HG03135 (cell line): ENCODE results near the gene HOXA13.

Source experiments
- ATAC-seq: cut with Tn5 transposase; IDR thresholded peaks from one replicate; pipeline ENCODE4 v1.9.1; 2021; ENCODE audit warnings: mild to moderate bottlenecking, moderate library complexity; ENCODE audit not compliant: unreplicated experiment

HOXA13 gene

DNA sequence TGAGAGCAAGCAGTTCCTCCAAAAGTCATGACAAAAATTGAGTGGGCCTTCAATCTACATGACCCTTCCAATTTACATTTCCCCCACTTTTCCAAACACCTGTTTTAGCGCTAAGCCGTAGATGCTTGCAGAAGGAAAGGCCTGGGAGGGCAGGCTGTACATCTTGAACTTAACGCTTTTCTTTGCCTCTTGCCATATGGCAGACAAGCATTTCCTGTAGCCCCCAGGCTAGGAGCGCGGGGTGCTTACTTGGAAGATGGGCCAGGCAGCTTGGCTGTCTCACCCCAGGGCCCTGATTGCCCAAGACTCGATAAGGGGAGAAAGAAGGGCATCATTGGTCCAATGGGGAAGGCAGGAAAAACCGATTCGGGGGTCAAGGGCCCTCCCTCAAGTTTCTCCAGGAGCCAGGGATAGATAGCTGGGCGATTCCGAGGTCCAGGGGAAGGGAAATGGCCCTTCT is 27.5 kb downstream of the HOXA13 start:
- ATAC-seq: no peak

GRCh38 chr7:27171637-27172314 is 28.1 kb downstream of the HOXA13 start:
- ATAC-seq: no peak

GRCh38 chr7:27171325-27171636 is 28.6 kb downstream of the HOXA13 start:
- no peak for ATAC-seq

DNA sequence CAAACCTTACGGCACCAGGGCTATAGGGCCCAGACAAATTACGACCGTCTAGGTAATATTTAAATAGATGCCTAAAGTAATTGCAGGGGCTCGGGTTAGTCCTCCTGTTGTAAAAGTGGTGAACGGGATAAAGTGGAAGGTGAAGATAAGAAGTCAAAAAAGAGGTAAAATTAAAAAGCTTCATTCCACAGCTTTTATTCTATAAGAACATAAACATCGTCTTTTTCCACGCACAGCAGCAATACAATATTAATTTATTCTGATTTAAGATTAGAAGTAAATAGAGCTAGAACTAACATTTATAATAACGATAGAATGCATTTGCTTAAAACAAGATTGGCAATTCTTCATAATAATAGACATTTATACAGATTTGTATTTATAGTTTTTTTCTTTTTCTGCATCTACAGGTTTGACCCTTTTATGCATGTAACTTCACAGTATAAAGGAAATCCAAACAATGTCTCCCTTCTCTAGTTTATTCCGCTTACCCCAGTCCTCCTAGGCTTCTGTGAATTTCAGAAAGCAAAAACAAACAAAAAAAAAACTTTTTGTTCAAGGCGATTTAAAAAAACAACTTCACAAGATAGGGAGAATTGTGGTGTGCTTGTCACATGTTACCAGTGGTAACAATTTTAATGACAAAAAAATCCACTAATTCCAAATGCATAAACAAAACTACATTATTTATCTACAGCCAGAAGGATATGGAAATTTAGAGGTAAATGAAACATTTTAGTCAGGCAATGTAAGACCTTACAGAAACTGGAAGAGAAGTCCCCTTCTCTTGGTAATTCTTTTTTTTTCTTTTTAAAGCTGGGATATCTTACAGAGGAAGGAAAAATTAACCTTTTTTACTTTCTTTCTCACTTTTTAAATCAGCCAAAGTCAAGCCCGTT is 29.2 kb downstream of the HOXA13 start:
- no peak for ATAC-seq

DNA sequence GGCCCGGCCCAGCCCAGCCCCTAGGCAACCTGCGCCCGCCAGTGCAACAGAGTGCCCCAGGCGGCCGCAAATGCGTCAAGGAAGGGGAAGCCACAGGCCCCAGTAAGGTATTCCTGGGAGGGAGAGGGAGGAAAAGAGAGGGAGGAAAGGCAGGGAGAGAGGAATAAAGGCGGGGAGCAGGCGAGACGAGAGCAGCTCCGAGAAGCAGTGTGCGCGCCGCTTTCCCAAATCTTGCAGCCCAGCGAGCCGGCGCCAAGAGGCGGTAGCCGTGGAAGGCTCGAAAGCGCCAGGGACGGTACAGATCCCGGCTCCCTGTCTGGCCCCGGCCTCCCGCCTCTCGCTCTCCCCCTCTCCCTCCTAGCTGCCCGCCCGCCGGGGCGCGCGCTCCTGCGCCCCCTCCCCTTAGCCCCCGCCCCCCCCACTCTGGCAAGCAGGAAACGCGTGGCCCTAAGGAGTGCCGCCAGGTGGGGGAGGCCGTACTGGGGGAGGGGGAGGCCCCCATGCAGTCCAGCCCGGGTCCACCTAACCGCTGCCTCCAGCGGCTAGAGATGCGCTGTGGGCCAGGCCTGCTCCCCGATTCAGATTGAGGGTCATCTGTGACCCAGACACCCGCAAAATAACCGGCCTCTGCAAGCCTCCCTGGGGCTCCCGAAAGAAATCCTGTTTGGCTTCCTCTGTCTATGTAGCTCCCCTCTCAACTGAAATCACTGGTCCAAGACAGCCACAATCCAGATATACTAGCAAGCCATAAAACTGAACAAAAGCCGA is 30.0 kb downstream of the HOXA13 start:
- no peak for ATAC-seq

GRCh38 chr7:27168265-27168947 is 31.5 kb downstream of the HOXA13 start:
- ATAC-seq: no peak

DNA sequence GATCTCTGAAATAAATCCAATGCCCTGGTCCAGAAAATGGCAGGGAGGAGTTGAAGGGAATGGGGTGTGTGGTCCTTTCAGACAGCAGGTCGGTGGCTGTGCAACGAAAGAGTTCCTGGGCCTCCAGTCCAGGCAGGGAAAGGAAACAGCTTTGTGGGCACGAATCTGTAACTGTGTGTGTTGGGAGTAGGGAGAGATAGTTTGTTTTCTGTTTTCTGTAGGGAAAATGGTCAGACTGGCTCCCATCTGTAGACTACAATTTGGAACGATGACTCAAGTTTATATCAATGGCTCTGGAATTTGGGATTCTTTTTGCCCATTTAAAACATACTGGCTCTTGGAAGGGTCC is 32.0 kb downstream of the HOXA13 start:
- no peak for ATAC-seq

DNA sequence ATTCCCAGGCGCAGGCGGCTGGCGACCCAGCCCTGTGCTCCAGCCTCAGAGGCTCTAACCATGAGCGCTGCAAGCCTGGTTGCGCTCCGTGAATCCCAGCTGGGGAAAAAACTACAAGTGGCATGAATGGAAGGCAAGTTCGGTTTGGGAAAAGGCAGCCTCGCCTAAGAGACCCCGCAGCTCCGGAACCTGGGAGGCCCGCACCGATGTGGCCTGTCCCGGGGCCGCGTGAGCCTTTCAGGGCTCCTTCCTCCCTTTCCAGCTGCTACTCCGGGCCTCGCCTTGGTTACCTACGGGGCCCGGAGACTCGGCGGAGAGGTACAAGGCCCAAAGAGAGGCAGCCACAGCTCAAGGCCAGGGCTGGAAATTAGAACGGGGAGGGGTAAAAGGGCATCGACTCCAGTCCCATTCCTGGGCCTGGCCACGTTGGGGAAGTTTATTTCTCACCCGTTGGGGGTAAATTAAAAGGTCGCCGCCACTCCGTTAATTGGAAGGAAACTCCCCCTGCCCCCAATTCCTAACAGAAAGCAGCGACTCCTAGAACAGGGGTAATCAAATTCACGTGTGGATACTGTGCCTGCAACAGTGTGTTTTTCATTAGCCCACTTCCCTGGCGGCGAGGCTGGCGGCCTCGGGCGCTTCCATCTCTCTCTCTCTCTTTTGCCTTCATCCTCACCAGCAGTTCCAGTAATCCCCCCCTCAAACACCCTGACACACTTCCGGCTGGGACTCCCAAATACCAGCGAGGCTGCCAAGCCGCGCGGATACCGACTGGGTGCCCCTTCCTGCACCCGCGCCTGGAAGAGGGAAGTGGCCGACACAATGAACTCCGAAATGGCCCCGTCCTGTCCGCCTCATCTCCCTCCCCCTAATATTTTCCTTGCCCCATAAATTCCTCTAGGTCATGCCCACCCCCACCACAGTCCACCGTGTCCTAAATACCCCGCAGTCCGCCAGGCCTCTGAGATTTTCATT is 33.1 kb downstream of the HOXA13 start:
- no peak for ATAC-seq

GRCh38 chr7:27165996-27166530 is 33.8 kb downstream of the HOXA13 start:
- no peak for ATAC-seq

GRCh38 chr7:27165089-27165995 is 34.5 kb downstream of the HOXA13 start, which contains the start of gene HOXA9:
Gene HOXA9, minus strand, starts transcription at chr7:27165537. Its CDS starts 80 bp downstream, at chr7:27165457.
- ATAC-seq: no peak

- ATAC-seq: no peak
Measured at GRCh38 chr7:27164367-27165088, 35.4 kb downstream of the HOXA13 start.

DNA sequence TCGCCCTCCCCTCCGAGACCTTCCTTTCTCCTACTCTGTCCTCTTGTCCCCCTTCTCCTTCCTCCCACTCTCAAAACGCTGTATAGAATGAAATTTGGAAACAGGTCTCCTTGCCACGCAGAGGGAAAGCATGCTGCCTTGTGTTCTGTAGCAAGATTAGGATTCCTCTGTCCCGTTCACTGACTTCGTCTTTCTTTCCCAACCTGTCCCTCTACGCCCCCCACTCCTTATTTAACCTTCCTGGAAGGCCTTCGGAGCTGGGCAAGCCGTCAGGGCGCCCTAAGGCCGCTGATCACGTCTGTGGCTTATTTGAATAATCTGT is 35.9 kb downstream of the HOXA13 start:
- no peak for ATAC-seq

DNA sequence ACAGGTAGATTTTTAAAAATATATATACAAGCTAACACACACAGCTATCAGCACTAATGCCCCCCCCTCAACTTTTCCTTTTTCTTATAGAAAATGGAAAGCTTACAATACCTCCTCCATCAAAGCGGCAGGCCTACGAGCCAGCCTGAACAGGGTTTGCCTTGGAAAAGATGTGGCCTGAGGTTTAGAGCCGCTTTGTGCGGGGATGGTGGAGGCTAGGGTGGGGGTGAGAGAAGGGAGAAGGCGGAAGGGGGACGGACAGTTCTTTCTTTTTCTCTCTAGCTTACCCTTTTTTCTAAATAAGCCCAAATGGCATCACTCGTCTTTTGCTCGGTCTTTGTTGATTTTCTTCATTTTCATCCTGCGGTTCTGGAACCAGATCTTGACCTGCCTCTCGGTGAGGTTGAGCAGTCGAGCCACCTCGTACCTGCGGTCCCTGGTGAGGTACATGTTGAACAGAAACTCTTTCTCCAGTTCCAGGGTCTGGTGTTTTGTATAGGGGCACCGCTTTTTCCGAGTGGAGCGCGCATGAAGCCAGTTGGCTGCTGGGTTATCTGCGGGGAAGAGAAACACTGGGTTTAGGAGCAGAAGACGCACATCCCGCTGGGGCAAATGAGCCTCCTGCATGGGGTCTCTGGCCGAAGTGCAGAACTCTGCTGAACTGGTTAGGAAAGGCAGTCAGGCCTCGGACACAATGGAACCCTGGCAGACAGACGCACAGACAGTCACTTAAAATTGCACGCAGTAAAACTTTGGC is 36.4 kb downstream of the HOXA13 start:
- no peak for ATAC-seq

GRCh38 chr7:27162561-27163287 is 37.2 kb downstream of the HOXA13 start:
- ATAC-seq: no peak

DNA sequence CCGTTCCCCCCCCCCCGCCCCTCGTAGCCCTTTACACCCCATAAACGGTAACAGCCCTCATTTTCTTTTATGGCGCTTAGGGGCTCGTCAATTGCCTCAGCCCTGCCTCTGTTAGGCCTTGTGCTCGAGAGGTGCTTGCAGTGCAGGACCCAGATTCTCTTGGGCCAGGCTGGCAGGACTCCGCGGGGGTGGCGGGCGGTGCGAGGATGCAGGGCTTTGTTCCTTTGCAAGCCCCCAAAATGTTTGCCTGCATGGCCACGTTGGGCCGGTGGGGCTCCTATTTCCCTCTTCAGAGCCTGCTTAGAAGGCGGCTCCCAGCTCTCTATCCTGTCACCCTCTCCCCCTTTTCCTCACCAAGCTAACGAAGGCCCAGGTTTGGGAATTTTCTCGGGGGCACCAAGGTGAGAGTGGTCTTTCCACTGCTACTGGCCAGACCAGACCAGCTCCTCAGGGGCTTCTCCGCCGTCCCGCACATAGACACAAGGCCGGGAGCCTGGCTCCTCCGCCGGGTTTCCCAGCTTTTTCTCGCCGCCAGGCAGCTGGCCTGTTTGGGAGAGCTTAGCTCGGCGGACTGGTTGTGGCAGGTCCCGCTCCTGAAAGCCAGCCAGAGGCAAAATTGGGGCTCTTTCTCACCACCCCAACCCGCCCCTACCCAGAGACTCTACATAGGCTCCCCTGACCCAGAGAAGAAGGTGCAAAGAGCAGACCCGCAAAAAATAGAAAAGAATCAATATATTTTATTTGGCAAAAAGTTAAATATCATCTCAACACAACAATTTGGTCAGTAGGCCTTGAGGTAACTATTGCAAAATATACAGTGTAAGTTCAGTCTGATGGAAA is 38.0 kb downstream of the HOXA13 start:
- ATAC-seq: no peak

- no peak for ATAC-seq
Measured at GRCh38 chr7:27161214-27161720, 38.6 kb downstream of the HOXA13 start.
